DOHH2 (cell line): ENCODE measurements around the gene NRXN3.

ENCODE experiments used
- EZH2phosphoT487 ChIP-seq: fragments of 200-600 bp; sonication (generic); IDR thresholded peaks from 2 replicates; pipeline ENCODE4 v1.6.1; 2017; ENCODE audit warnings: borderline replicate concordance, mild to moderate bottlenecking, antibody characterized with exemption, low read length, moderate library complexity, mixed read lengths
- TF ChIP-seq, protein P1 (sequence below): fragments of 200-600 bp; sonication (generic); IDR thresholded peaks from one replicate; pipeline ENCODE4 v1.5.1; 2014; ENCODE audit warnings: antibody characterized with exemption, mild to moderate bottlenecking, low read depth, low read length; ENCODE audit not compliant: poor library complexity, severe bottlenecking

DNA sequence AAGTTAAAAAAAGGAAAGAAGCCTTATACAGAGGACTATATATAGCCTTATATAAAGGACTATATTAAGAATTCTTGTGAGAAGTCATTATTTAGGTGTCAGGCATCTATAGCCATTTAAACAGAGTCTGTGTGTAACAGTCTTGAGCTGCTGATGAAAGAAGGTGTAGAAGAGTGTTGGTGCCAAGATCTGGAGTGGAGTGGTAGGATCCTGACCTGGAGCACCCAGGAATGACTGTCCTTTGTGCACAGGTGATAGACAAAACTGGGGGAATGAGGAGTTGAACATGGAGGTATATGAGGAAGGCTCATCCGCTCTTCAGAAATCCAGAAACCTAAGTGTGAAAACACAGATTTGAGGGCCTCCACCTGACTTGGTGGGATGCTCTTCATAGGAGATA is 747.3 kb downstream of the NRXN3 start:
- TF ChIP-seq, protein P1, sequence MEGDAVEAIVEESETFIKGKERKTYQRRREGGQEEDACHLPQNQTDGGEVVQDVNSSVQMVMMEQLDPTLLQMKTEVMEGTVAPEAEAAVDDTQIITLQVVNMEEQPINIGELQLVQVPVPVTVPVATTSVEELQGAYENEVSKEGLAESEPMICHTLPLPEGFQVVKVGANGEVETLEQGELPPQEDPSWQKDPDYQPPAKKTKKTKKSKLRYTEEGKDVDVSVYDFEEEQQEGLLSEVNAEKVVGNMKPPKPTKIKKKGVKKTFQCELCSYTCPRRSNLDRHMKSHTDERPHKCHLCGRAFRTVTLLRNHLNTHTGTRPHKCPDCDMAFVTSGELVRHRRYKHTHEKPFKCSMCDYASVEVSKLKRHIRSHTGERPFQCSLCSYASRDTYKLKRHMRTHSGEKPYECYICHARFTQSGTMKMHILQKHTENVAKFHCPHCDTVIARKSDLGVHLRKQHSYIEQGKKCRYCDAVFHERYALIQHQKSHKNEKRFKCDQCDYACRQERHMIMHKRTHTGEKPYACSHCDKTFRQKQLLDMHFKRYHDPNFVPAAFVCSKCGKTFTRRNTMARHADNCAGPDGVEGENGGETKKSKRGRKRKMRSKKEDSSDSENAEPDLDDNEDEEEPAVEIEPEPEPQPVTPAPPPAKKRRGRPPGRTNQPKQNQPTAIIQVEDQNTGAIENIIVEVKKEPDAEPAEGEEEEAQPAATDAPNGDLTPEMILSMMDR: no peak
- TF ChIP-seq EZH2phosphoT487: no peak
